Mucosa of stomach (tissue), 1 donor: Measurements from ENCODE around the gene STRA8.
"Not testable (repeated sequence)": the region's sequence is repeated elsewhere in the genome, so short reads cannot be mapped to it uniquely, and the experiment has no call there.

Experiments
- H3K27me3 ChIP-seq: one replicate; pipeline ENCODE4 v1.7.0; 2013; ENCODE audit warnings: mild to moderate bottlenecking, low read length; ENCODE audit not compliant: control insufficient read depth, insufficient read depth
- H3K36me3 ChIP-seq: one replicate; pipeline ENCODE4 v1.7.0; 2013; ENCODE audit warnings: low read length; ENCODE audit not compliant: control insufficient read depth, insufficient read depth
- H3K4me1 ChIP-seq: one replicate; pipeline ENCODE4 v1.7.0; 2013; ENCODE audit warnings: mild to moderate bottlenecking, low read length; ENCODE audit not compliant: control insufficient read depth, insufficient read depth
- H3K4me3 ChIP-seq: one replicate; pipeline ENCODE4 v1.7.0; 2013; ENCODE audit warnings: low read length
- H3K9ac ChIP-seq: one replicate; pipeline ENCODE4 v1.7.0; 2013; ENCODE audit warnings: mild to moderate bottlenecking, low read length, moderate library complexity
- H3K9me3 ChIP-seq: one replicate; pipeline ENCODE4 v1.7.0; 2013; ENCODE audit warnings: mild to moderate bottlenecking, low read length, moderate library complexity; ENCODE audit not compliant: control insufficient read depth
- donor health status: Pancreatic carcinoma.

The STRA8 gene

GRCh38 chr7:135231686-135232085 is 2.0 kb upstream of the STRA8 start:
- Histone ChIP-seq H3K27me3 (no peaks in the 10 kb centered on the region), H3K9me3 (no peaks in the 10 kb centered on the region), H3K36me3 (no peaks in the 10 kb centered on the region), H3K4me1 (no peaks in the 10 kb centered on the region), H3K4me3 (no peak overlapping the region), H3K9ac (no peak overlapping the region)

- no peaks in the 10 kb centered on the region for H3K4me1 ChIP-seq
- H3K36me3 ChIP-seq, result no peaks in the 10 kb centered on the region
- no peak overlapping the region for H3K9ac ChIP-seq
- H3K4me3 ChIP-seq, result no peak overlapping the region
- H3K27me3 ChIP-seq, result no peaks in the 10 kb centered on the region
- no peaks in the 10 kb centered on the region for H3K9me3 ChIP-seq
Measured at GRCh38 chr7:135232087-135232486, 1.6 kb upstream of the STRA8 start.

- no peaks in the 10 kb centered on the region for H3K27me3 ChIP-seq
- no peak overlapping the region for H3K9ac ChIP-seq
- H3K9me3 ChIP-seq, result no peaks in the 10 kb centered on the region
- H3K36me3 ChIP-seq, result no peaks in the 10 kb centered on the region
- no peaks in the 10 kb centered on the region for H3K4me1 ChIP-seq
- no peak overlapping the region for H3K4me3 ChIP-seq
Measured at GRCh38 chr7:135232720-135233119, 918 bp upstream of the STRA8 start.

GRCh38 chr7:135234095-135234494 is 457 bp downstream of the STRA8 start:
- H3K9me3 ChIP-seq, H3K27me3 ChIP-seq, H3K9ac ChIP-seq, H3K4me1 ChIP-seq, H3K36me3 ChIP-seq, H3K4me3 ChIP-seq: not testable (repeated sequence)

- Histone ChIP-seq H3K36me3 (no peaks in the 10 kb centered on the region), H3K9me3 (no peaks in the 10 kb centered on the region), H3K4me3 (no peak overlapping the region), H3K27me3 (no peaks in the 10 kb centered on the region), H3K4me1 (no peaks in the 10 kb centered on the region), H3K9ac (no peak overlapping the region)
Measured at GRCh38 chr7:135234727-135235126, 1.1 kb downstream of the STRA8 start.

- no peaks in the 10 kb centered on the region for H3K27me3 ChIP-seq
- H3K4me1 ChIP-seq, result no peaks in the 10 kb centered on the region
- H3K36me3 ChIP-seq, result no peaks in the 10 kb centered on the region
- no peak overlapping the region for H3K9ac ChIP-seq
- no peak overlapping the region for H3K4me3 ChIP-seq
- H3K9me3 ChIP-seq, result no peaks in the 10 kb centered on the region
Measured at GRCh38 chr7:135235841-135236240, 2.2 kb downstream of the STRA8 start.

GRCh38 chr7:135236727-135237126 is 3.1 kb downstream of the STRA8 start:
- H3K27me3 ChIP-seq, result no peaks in the 10 kb centered on the region
- no peak overlapping the region for H3K4me3 ChIP-seq
- H3K9me3 ChIP-seq, result no peaks in the 10 kb centered on the region
- no peaks in the 10 kb centered on the region for H3K4me1 ChIP-seq
- no peaks in the 10 kb centered on the region for H3K36me3 ChIP-seq
- H3K9ac ChIP-seq, result no peak overlapping the region

GRCh38 chr7:135238112-135238744 is 4.6 kb downstream of the STRA8 start:
- Histone ChIP-seq H3K4me3 (no peak overlapping the region), H3K9ac (no peak overlapping the region), H3K27me3 (no peaks in the 10 kb centered on the region), H3K4me1 (no peaks in the 10 kb centered on the region), H3K36me3 (no peaks in the 10 kb centered on the region), H3K9me3 (no peaks in the 10 kb centered on the region)

- Histone ChIP-seq H3K27me3 (no peaks in the 10 kb centered on the region), H3K9ac (no peak overlapping the region), H3K36me3 (no peaks in the 10 kb centered on the region), H3K9me3 (no peaks in the 10 kb centered on the region), H3K4me1 (no peaks in the 10 kb centered on the region), H3K4me3 (no peak overlapping the region)
Measured at GRCh38 chr7:135239263-135239662, 5.6 kb downstream of the STRA8 start.

- Histone ChIP-seq H3K9ac (no peak overlapping the region), H3K27me3 (no peaks in the 10 kb centered on the region), H3K4me1 (no peaks in the 10 kb centered on the region), H3K9me3 (no peaks in the 10 kb centered on the region), H3K4me3 (no peak overlapping the region), H3K36me3 (no peaks in the 10 kb centered on the region)
Measured at GRCh38 chr7:135240441-135240840, 6.8 kb downstream of the STRA8 start.

GRCh38 chr7:135242096-135242684 is 8.6 kb downstream of the STRA8 start:
- H3K27me3 ChIP-seq, result no peaks in the 10 kb centered on the region
- H3K9ac ChIP-seq, result no peak overlapping the region
- H3K36me3 ChIP-seq, result no peaks in the 10 kb centered on the region
- no peak overlapping the region for H3K4me3 ChIP-seq
- H3K9me3 ChIP-seq, result no peaks in the 10 kb centered on the region
- H3K4me1 ChIP-seq, result no peaks in the 10 kb centered on the region

GRCh38 chr7:135245226-135246190 is 11.9 kb downstream of the STRA8 start:
- Histone ChIP-seq H3K4me1 (no peaks in the 10 kb centered on the region), H3K36me3 (no peaks in the 10 kb centered on the region), H3K27me3 (no peaks in the 10 kb centered on the region), H3K4me3 (no peak overlapping the region), H3K9me3 (no peaks in the 10 kb centered on the region), H3K9ac (no peak overlapping the region)
